GM12873 (cell line): ENCODE results near the gene HDHD5.
A peak's percentile ranks its signal among the peaks of the same experiment; 100 is the strongest.

ENCODE experiments used
- CTCF ChIP-seq: IDR thresholded peaks from 2 replicates; pipeline ENCODE4 v1.5.1; 2012; ENCODE audit warnings: low read depth, mild to moderate bottlenecking, moderate library complexity, low read length, control low read depth; ENCODE audit not compliant: insufficient read depth; ENCODE audit errors: missing control alignments

Gene HDHD5

DNA sequence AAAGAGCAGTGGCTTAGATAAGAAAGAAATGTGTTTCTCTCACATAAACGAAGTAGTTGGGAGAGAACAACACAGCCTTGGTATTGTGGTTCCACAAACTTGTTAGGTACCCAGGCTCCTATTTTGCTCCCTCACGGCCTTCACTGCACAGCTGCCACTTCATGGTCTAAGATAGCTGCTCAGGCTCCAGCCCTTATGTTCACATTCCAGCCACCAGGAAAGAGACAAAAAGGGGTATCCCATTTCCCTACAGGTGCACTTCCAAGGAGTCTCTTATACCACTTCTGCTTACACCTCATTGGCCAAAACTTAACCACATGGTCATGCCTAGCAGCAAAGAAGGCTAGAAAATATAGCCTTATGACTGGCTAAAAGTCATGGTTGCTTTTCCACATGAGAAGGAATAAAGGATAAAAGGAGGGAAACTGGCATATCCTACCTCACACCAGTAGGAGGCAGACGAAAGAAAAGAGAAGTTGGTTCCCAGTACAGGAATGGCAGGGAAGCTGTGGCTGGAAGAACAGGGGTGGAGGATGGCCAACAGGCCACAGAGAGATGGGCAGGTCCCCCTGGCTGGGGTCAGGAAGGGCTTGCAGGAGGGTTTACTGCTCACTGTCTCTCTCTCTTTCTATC is 5.4 kb upstream of the HDHD5 start:
- TF ChIP-seq CTCF: peak; percentile 33

GRCh38 chr22:17162731-17163130 is 3.7 kb upstream of the HDHD5 start:
- TF ChIP-seq CTCF: no peak

DNA sequence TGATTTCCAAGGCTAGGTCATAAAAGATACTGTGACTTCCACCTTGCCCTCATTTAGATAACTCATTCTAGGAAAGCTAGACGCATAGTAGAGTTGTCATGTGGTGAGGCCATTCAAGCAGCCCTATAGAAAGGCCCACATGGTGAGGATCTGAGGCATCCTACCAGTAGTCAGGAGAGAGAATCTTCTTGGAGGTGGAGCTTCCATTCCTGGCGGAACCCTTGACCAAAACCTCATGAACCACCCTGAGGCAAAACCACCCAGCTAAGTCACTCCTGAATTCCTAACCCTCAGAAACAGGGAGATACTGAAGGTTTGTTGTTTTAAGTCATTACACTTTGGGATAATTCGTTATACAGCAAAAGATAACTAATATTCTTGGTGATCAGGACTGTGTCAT is 2.9 kb upstream of the HDHD5 start:
- no peak for TF ChIP-seq CTCF

GRCh38 chr22:17159504-17159951 is 451 bp upstream of the HDHD5 start:
- no peak for TF ChIP-seq CTCF

DNA sequence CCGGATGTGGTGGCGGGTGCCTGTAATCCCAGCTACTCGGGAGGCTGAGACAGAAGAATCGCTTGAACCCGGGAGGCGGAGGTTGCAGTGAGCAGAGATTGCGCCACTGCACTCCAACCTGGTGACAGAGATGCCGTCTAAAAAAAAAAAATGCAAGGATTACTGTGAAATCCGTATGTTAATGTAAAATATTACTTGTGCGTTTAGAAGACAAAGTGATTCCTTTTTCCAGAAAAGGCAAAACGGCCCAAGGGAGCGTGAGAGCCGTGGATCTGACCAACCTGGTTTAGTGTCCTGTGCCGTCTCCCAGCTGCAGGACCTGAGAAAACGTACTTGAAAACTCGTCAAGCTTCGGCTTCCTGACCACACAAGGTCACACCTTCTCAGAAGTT is 905 bp downstream of the HDHD5 start:
- TF ChIP-seq CTCF: no peak

DNA sequence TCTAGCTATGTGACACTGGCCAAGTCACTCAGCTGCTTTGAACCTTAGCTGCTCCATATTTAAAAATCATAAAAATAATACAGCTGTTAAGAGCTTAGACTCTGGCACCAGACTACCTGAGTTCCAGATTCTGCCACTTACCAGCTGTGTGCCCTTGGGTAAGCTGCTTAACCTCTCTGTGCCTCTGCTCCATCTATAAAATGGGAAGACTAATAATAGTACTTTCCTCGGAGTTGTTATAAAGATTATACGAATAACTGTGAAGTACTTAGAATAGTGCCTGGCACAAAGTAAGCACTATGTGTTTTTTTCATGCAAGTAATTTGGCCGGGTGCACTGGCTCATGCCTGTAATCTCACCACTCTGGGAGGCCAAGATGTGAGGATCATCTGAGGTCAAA is 1.4 kb downstream of the HDHD5 start:
- no peak for TF ChIP-seq CTCF

GRCh38 chr22:17155941-17156340 is 3.1 kb downstream of the HDHD5 start:
- TF ChIP-seq CTCF: no peak
